Mucosa of rectum (tissue), 2 donors: ENCODE measurements around the gene FBP2.

Experiments used
- H3K27ac ChIP-seq, 2 donors: one replicate each; pipeline ENCODE4 v1.7.0; 2013; ENCODE audit warnings: inconsistent platforms in 2 of 2, low read depth in 2 of 2, low read length in 2 of 2
- H3K27me3 ChIP-seq, 2 donors: one replicate each; pipeline ENCODE4 v1.7.0; 2013; ENCODE audit warnings: low read length in 2 of 2; ENCODE audit not compliant: control insufficient read depth in 2 of 2, insufficient read depth in 2 of 2
- H3K36me3 ChIP-seq, 2 donors: one replicate each; pipeline ENCODE4 v1.7.0; 2013; ENCODE audit warnings: low read length in 2 of 2; ENCODE audit not compliant: control insufficient read depth in 2 of 2, insufficient read depth in 2 of 2
- H3K4me1 ChIP-seq, 2 donors: one replicate each; pipeline ENCODE4 v1.7.0; 2013; ENCODE audit warnings: low read length in 2 of 2, mild to moderate bottlenecking in 1 of 2; ENCODE audit not compliant: control insufficient read depth in 2 of 2, insufficient read depth in 2 of 2
- H3K4me3 ChIP-seq, 2 donors: one replicate each; pipeline ENCODE4 v1.7.0; 2013; ENCODE audit warnings: low read length in 2 of 2
- H3K9ac ChIP-seq, 2 donors: one replicate each; pipeline ENCODE4 v1.7.0; 2013; ENCODE audit warnings: low read length in 2 of 2, low read depth in 1 of 2, mild to moderate bottlenecking in 1 of 2
- H3K9me3 ChIP-seq, 2 donors: one replicate each; pipeline ENCODE4 v1.7.0; 2013; ENCODE audit warnings: low read length in 2 of 2; ENCODE audit not compliant: control insufficient read depth in 2 of 2
- donor health status: healthy.
- donor health status: Normal muscosa, but diverticular disease.

FBP2 gene

GRCh38 chr9:94525396-94526035, 68.1 kb downstream of the FBP2 start:
- Histone ChIP-seq H3K27ac (no peak overlapping the region), H3K9ac (no peak overlapping the region), H3K4me3 (no peak overlapping the region), H3K4me1 (no peaks in the 10 kb centered on the region), H3K27me3 (no peaks in the 10 kb centered on the region), H3K9me3 (no peaks in the 10 kb centered on the region), H3K36me3 (no peaks in the 10 kb centered on the region)

- no peak overlapping the region for H3K4me3 ChIP-seq
- H3K27me3 ChIP-seq, result no peaks in the 10 kb centered on the region
- H3K9ac ChIP-seq, result no peak overlapping the region
- no peaks in the 10 kb centered on the region for H3K9me3 ChIP-seq
- H3K36me3 ChIP-seq, result no peaks in the 10 kb centered on the region
- H3K27ac ChIP-seq, result no peak overlapping the region
- H3K4me1 ChIP-seq, result no peaks in the 10 kb centered on the region
Measured at GRCh38 chr9:94517254-94517653, 76.4 kb downstream of the FBP2 start.

- Histone ChIP-seq H3K4me1 (no peaks in the 10 kb centered on the region), H3K9me3 (no peaks in the 10 kb centered on the region), H3K27ac (no peak overlapping the region), H3K4me3 (no peak overlapping the region), H3K36me3 (no peaks in the 10 kb centered on the region), H3K9ac (no peak overlapping the region), H3K27me3 (no peaks in the 10 kb centered on the region)
Measured at GRCh38 chr9:94514722-94515121, 78.9 kb downstream of the FBP2 start.

DNA sequence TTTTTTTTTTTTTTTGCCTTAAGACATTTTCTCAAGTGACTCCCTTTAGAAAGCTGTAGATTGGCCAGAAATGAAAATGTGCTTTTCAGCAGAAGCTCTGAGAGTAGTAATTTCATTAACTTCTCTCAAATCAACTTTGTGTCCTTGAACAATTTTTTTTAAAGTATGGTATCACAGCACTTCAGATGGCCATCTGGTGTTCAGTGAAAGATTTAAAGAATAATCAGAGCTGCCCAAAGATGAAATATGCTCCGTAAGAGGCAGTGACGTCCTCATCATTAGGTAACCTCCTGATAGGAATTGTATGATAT, 81.7 kb downstream of the FBP2 start:
- Histone ChIP-seq H3K9me3 (no peaks in the 10 kb centered on the region), H3K27ac (no peak overlapping the region), H3K4me1 (no peaks in the 10 kb centered on the region), H3K9ac (no peak overlapping the region), H3K36me3 (no peaks in the 10 kb centered on the region), H3K4me3 (no peak overlapping the region), H3K27me3 (no peaks in the 10 kb centered on the region)

DNA sequence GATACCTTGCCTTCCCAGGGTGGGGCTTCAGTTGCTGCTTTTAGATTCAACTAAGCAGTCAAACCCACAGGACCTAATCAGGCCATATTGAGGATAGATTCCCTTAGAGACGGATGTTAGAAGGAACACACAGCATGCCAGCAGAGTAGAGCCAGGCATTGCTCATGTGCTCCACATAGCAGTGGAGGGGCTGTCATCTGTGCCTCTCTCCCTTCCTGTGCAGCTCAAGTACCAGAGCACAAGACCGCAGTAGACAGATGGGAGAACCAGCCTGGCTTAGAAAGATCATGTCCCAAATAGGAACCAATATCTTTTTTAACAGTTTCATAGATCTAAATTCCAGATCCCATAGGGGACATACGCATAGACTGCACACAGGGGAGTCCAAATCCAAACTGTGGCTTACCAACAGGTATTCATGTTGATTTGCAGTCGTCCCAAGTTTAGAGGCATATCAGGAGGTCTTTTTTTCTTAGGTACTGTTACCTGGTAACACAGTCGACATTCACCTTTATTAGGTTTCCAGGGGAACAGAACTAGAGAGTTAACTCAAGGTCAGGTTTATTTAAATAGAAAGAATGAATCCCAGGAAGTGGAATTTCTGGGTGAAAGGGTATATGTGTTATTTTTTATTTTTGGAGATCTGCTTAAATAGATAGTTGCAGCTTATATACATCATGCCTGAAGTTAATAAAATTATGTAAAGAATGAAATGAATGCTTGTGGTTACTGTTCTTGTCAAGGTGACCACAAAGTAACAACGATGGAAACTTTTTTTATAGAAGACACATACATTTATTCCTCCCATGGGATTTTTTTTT, 82.3 kb downstream of the FBP2 start:
- Histone ChIP-seq H3K27ac (no peak overlapping the region), H3K4me1 (no peaks in the 10 kb centered on the region), H3K36me3 (no peaks in the 10 kb centered on the region), H3K9me3 (no peaks in the 10 kb centered on the region), H3K27me3 (no peaks in the 10 kb centered on the region), H3K4me3 (no peak overlapping the region), H3K9ac (no peak overlapping the region)
